ENCODE measurements around the gene HSPBP1. TPM values are rescaled to one million over a fixed set of nuclear protein-coding genes. Genes with fewer than 3 reads are reported as not detected.

The HSPBP1 gene
- total and polyA plus RNA-seq, 9 of the 15 experiments (the other 6 are each of a cell fraction or from before 2014, with no cell fraction given): 0.83 to 81.3 (median 21.8) TPM

GRCh38 chr19:55257461-55258420, 22.2 kb downstream of the HSPBP1 start (continued):
- TF ChIP-seq MLLT1 (IDR thresholded peaks at IDR 0.05): peak; percentile 28 to 59; a peak in 1 of 4 replicates
- no peak for TF ChIP-seq ARID1B (IDR thresholded peaks at IDR 0.05)
- 0 out of 2 replicates have a peak, but pooled peaks have one; percentile 27 for TF ChIP-seq TFAP4 (CRISPR knock-in tag; IDR thresholded peaks at IDR 0.05; ENCODE audit: borderline replicate concordance)
- peak; percentile 3; the same call in 1 of the 2 replicates for TF ChIP-seq CREM (IDR thresholded peaks at IDR 0.05; ENCODE audit: low read depth)
- 0 out of 2 replicates have a peak, but pooled peaks have one; percentile 31 for TF ChIP-seq MYC (IDR thresholded peaks at IDR 0.05; ENCODE audit: low read depth, low read length)
- TF ChIP-seq MYC (CRISPR knock-in tag; IDR thresholded peaks at IDR 0.05; ENCODE audit: borderline replicate concordance, low read depth): no peak
- no peak for TF ChIP-seq KDM2B (CRISPR knock-in tag; IDR thresholded peaks at IDR 0.05)
- peak; percentile 98 for TF ChIP-seq TGIF2 (CRISPR knock-in tag; IDR thresholded peaks at IDR 0.05)
- no peak for TF ChIP-seq PTRF (tag; IDR thresholded peaks at IDR 0.05)
- TF ChIP-seq TAF1 (IDR thresholded peaks at IDR 0.05; ENCODE audit: control insufficient read depth, extremely low read depth, insufficient read depth, low read length, severe bottlenecking): peak; percentile 1
- peak; percentile 43; the same call in 1 of the 2 replicates for TF ChIP-seq PKNOX1 (IDR thresholded peaks at IDR 0.05)
- no peak for TF ChIP-seq ZNF324 (CRISPR knock-in tag; IDR thresholded peaks at IDR 0.05)
- 0 out of 2 replicates have a peak, but pooled peaks have one; percentile 9 for TF ChIP-seq BCOR (IDR thresholded peaks at IDR 0.05)
- 0 out of 4 replicates have a peak, but pooled peaks have one; percentile 46 to 50 for TF ChIP-seq UBTF (IDR thresholded peaks at IDR 0.05; ENCODE audit: borderline replicate concordance in 1 of 2, low read depth in 2 of 2, low read length in 2 of 2)
- TF ChIP-seq DMBX1 (CRISPR knock-in tag; IDR thresholded peaks at IDR 0.05; ENCODE audit: borderline replicate concordance): 0 out of 2 replicates have a peak, but pooled peaks have one; percentile 28
- TF ChIP-seq BHLHE40 (IDR thresholded peaks at IDR 0.05; ENCODE audit: low read length): peak; percentile 86
- TF ChIP-seq FOS (IDR thresholded peaks at IDR 0.05; ENCODE audit: extremely low read depth, insufficient read length): no peak
- TF ChIP-seq HBP1 (CRISPR knock-in tag; IDR thresholded peaks at IDR 0.05): peak; percentile 67; the same call in 1 of the 2 replicates
- TF ChIP-seq TRIM24 (IDR thresholded peaks at IDR 0.05): peak; percentile 27 to 59; a peak in 1 of 4 replicates
